HG03342 (cell line): Measurements from ENCODE around the gene RGS13.

Source experiments
- ATAC-seq: cut with Tn5 transposase; IDR thresholded peaks from one replicate; pipeline ENCODE4 v1.9.1; 2021; ENCODE audit warnings: mild to moderate bottlenecking, moderate library complexity; ENCODE audit not compliant: unreplicated experiment

Gene RGS13

DNA sequence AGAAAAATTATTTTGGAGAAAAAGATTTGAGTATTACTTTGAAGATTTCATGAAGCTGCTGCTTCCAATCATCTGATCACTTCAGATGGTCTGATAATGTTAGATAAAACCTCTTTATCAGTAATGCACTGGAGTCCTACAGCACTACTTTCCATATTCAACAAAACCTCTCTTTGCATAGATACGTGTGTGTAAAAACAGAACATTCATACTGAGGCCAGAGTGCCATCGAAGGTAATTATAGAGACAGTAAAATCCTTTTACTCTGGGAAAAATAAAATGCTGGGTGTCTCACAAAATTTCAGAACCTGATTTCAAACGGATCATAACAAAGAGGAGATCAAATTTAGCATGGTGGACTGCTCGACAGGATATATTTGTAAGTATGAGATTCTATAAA is at the start of gene RGS13:
Gene RGS13 (plus strand): TSS at position 209 of the 400 bp plus-strand sequence. CDS start 8,188 bp downstream, outside the sequence.
- ATAC-seq: no peak

DNA sequence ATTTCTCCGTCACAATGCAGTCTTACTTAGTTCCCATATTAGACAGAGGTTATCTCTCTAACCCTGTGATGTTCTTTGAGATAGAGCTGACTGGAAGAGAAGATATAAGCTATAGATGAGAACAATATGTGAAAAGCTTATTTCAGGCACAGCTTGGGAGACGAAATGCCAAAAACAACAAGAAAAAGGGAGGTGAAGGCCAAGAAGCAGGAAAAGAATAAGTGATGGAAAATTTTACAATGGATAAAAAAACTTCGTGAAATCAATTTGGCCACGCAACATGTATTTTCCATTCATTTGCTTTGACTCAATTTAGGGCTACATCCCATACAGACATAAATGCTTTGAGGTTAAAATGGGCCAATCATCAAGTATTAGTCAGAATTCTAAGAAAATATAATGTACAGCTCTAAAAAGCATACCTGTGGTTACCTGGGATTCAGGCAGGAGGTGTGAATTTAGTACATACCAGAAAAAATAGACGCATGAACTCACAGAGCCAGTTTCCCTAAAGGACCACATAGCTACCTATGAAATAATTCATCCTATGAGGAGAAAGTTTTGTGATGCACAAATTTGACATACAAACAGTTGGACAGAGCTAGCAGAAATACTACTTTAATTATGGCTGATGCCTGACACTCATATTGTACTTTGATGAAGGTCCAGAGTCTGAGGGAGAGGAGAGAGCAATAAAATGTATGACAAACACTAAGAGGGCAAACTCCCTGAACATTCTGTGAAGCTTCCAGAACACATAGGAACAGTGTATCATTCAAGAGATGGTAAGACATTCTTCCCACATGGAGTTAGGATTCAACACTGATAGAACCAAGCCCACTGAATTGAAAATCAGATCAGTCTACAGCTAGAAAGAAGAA is 48.3 kb upstream of the RGS13 start:
- ATAC-seq: no peak

DNA sequence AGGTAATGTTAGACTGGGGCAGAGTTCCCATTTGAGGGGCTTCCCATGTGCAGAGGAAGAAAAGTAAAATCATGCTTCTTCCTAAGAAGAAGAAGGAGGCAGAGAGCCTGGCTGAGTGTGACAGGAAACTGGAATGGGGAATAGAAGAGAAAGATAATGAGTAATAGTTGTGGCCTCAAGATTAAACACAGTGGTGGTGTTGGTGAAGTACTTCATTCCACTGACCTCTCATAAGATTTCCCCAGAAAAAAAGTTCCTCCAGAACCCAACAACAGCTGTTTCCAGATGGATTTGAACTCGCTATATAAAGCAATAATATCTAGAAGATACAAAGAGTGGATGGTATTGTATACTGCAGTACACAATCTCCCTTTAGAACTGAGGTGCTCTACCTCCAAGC is 47.4 kb upstream of the RGS13 start:
- no peak for ATAC-seq

- ATAC-seq: no peak
These were observed 46.1 kb upstream of the RGS13 start for GRCh38 chr1:192589813-192590212.

DNA sequence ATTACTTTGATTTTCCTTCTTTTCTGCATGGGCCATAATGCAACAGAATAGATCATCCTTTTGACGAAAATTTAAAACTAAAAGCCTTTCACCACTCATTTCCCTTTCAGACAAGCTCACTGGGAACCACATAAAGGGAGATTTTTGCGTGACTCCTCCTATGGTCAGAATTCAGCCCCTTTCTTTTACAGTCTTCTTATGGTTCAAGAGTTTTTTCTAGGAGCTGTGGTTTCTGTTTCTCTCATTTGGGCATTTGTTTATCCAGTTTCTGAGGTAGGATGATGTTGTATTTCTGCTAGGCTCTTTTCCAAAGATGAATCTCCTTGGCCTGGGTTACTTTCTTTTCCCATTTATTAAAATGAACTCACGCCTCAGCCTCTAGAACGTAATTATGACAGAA is 43.4 kb upstream of the RGS13 start:
- ATAC-seq: no peak

DNA sequence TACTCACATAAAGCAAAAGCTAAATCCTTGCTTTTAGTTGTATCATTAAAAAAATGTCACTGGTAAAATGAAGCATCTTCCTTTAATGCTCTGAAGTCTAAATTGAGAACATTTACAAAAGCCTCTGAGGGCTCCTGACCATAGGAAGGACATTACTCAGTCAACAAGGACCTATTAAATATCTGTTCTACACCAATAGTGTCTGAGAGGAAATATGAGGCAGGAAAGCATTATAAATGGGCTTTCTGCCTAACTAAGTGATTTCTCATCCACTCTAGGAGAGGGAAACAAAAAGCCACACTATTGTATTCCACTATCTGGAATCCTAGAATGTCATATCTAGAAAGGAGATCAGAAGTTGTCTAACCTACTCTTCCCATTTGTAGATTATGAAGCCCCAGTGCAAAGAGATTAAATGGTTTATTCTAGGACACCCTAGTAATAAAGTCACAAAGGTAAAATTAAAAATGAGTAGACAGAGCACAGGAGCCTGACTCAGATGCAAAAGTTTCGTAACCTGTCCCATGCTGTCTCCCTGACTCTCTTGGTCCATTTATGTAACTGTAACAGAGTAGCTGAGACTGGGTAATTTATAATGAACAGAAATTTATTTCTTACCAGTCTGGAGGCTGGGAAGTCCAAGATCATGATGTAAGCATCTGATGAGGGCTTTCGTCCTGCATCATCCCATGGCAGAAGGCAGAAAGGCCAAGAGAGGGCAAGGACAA is 42.8 kb upstream of the RGS13 start:
- no peak for ATAC-seq

GRCh38 chr1:192595299-192595698 is 40.6 kb upstream of the RGS13 start:
- no peak for ATAC-seq

GRCh38 chr1:192598589-192598988 is 37.4 kb upstream of the RGS13 start:
- ATAC-seq: no peak

- ATAC-seq: no peak
These were observed 35.7 kb upstream of the RGS13 start for GRCh38 chr1:192600275-192600674.

DNA sequence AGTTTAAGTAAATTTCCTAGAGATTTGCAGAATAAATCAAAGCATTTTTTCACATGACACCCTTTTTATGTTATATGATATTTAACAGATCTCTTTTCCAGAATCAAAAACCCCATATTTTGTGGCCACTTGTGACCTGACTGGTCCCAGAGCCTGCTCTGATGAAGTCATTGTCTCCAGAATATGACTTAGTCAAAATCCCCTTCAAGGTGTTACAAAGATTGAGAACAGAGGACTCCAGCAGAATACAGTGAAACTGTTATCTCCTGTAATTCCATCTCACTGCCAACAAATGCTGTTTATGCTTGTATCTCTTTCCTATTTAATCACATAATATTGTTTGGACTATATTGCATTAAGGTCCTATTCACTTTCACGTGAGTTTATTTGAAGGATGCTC is 34.8 kb upstream of the RGS13 start:
- peak; percentile 58 for ATAC-seq

DNA sequence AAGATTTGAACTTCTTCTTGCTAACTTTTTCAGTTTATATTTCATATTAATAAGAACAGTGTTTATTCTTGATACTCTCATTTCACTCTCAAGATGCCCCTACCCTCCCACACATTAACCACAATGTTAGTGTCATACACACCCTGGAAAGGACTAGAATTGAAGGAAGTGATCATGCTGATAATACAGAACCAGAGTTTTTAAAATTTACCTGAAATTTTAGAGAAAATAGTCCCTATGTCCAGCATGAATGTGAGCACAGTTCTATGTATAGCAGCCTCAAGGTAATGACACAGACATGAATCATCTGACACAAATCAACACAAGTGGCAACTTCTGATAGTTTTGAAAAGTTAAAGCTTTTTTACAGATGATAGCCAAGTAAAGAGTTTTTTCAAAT is 34.4 kb upstream of the RGS13 start:
- ATAC-seq: peak; percentile 27

GRCh38 chr1:192602757-192603156 is 33.2 kb upstream of the RGS13 start:
- no peak for ATAC-seq

- no peak for ATAC-seq
These were observed 32.6 kb upstream of the RGS13 start for GRCh38 chr1:192603218-192603787.

- ATAC-seq: peak; percentile 24
These were observed 30.8 kb upstream of the RGS13 start for GRCh38 chr1:192604979-192605620.

GRCh38 chr1:192608671-192609070 is 27.3 kb upstream of the RGS13 start:
- ATAC-seq: no peak

- ATAC-seq: peak; percentile 100
These were observed 26.6 kb upstream of the RGS13 start for GRCh38 chr1:192609110-192610079.

GRCh38 chr1:192610112-192610889 is 25.6 kb upstream of the RGS13 start:
- ATAC-seq: no peak

DNA sequence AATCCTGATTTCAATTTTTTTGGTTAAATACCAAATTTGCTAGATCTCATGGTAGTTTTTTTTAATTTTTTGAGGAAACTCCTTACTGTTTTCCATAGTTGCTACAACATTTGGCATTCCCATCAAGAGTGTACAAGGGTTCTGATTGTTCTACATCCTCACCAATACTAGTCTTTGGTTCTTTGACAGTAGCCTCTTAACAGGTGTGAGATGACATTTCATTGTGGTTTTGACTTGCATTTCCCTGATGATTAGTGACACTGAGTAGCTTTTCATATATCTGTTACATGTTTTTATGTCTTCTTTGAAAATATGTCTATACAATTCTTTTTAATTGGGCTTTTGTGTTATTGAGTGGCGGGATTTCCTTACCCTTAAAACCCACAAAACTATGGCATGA is 20.9 kb upstream of the RGS13 start:
- peak; percentile 47 for ATAC-seq

DNA sequence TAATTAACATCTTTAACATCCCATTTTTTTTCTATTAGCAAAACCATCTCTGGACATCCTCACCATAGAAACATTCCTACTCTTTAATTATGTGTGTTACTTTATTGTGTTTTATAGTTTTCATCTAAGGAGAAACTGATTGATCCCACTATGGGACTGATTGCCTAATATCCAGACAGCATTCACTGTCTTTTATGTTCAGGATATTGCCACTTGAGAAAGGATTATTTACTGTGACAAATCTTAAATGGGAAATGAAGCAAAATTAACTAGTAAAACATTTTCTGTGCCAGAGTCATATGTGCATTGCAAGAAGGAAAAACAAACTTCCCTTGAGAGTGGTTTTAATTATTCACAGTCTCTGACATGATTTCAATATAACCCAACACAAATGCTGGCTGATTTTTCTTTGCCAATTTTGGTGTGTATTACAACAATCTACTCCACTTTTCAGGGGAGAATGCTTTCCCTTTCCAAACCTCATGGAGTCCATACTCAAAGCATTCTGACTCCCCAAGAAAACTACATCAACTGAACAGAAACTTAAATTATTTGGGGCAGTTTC is 15.8 kb upstream of the RGS13 start:
- no peak for ATAC-seq
